Measurements from ENCODE around the gene VWA2.

VWA2 gene

DNA sequence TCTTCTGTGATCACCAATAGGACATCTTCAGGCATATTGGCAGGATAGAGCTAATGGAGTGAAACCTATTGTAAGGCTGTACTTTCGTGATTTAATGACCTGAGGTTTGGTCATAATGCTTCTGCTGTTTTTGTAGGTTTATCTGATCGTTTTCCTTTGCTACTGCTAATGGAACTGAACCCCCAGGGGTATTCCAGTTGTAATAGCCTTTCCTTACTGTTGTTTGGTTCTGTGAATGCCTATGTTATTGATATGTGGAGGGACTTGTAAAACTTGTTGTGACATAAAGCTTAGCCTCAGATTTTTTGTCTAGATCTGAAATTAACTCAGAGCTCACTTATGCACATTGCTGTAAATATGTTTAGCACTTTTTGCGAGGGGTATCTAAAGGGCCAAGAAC is 10.9 kb upstream of the VWA2 start:
- DNase-seq (ENCODE audit: extremely low read depth, low read depth): no peak
- no peak overlapping the region for H3K4me3 ChIP-seq (replicated peaks; ENCODE audit: low read depth, low read length)
- TF ChIP-seq CTCF (IDR thresholded peaks at IDR 0.05; ENCODE audit: low read depth, low read length, missing control alignments): no peak

- DNase-seq (ENCODE audit: extremely low read depth, low read depth): no peak
- no peak overlapping the region for H3K4me3 ChIP-seq (replicated peaks; ENCODE audit: low read depth, low read length)
- no peak for TF ChIP-seq CTCF (IDR thresholded peaks at IDR 0.05; ENCODE audit: low read depth, low read length, missing control alignments)
These were observed 6.4 kb upstream of the VWA2 start for GRCh38 chr10:114232561-114233176.

- DNase-seq (ENCODE audit: extremely low read depth, low read depth): no peak
- TF ChIP-seq CTCF (IDR thresholded peaks at IDR 0.05; ENCODE audit: low read depth, low read length, missing control alignments): no peak
- no peak overlapping the region for H3K4me3 ChIP-seq (replicated peaks; ENCODE audit: low read depth, low read length)
These were observed 5.6 kb upstream of the VWA2 start for GRCh38 chr10:114233482-114233881.

GRCh38 chr10:114234132-114234531 is 4.9 kb upstream of the VWA2 start:
- no peak overlapping the region for H3K4me3 ChIP-seq (replicated peaks; ENCODE audit: low read depth, low read length)
- no peak for DNase-seq (ENCODE audit: extremely low read depth, low read depth)
- no peak for TF ChIP-seq CTCF (IDR thresholded peaks at IDR 0.05; ENCODE audit: low read depth, low read length, missing control alignments)

DNA sequence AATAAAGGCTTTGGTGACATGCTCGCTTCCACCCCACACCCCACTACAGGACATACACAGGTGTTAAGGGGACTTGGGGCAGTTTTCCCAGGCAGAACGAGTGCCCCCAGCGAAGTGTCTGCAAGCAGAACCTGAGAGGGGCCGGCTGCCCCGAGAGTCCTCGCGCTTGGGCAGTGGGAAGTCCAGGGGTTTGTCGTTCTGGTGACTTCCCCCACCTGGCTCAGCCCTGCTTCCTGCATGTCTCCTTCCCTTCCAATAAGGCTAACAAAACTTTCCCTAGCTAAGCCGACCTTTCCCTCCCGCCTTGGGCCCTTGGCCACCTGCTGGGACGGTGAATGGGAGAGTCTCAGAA is 916 bp downstream of the VWA2 start:
- no peak for DNase-seq (ENCODE audit: extremely low read depth, low read depth)
- no peak for TF ChIP-seq CTCF (IDR thresholded peaks at IDR 0.05; ENCODE audit: low read depth, low read length, missing control alignments)
- H3K4me3 ChIP-seq (replicated peaks; ENCODE audit: low read depth, low read length): no peak overlapping the region

DNA sequence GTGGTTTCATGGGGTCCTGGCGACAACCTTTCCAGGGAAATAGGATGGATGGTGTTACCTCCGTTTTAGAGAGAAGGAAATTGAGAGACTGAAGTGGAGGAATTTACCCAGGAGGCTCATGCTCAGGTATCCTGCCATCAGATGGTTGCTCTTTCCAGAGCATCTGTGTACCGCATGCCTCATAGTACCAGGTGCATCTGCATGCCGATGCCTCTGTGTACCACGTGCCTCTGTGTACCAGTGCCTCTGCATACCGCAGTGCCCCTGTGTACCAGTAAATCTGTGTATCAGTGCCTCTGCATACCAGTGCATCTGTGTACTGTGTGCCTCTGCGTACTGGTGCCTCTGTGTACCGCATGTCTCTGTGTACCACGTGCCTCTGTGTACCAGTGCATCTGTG is 3.2 kb downstream of the VWA2 start:
- no peak for DNase-seq (ENCODE audit: extremely low read depth, low read depth)
- no peak overlapping the region for H3K4me3 ChIP-seq (replicated peaks; ENCODE audit: low read depth, low read length)
- TF ChIP-seq CTCF (IDR thresholded peaks at IDR 0.05; ENCODE audit: low read depth, low read length, missing control alignments): no peak

DNA sequence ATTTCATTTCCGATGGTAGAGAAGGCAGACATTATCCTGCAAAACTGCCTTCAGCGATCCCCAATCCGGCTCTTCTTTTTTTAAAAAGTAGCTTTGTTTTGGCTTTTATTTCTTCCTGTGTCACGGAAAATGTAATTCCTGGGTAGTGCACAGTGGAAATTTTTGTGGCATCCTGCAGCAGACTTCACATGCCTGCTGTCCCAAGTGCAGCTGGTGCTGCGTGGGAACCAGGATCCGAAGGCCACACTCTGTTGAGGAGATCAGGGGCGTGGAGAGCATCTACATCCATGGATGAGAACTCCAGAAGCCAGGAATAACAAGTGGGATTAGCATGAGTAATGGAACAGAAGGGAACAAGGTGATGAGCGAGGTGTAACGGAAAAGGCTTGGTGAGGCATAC is 4.6 kb downstream of the VWA2 start:
- H3K4me3 ChIP-seq (replicated peaks; ENCODE audit: low read depth, low read length): no peak overlapping the region
- DNase-seq (ENCODE audit: extremely low read depth, low read depth): no peak
- no peak for TF ChIP-seq CTCF (IDR thresholded peaks at IDR 0.05; ENCODE audit: low read depth, low read length, missing control alignments)
